GM18868 (cell line): ENCODE results near the gene ASB16.

Source experiments
- ATAC-seq: cut with Tn5 transposase; IDR thresholded peaks from one replicate; pipeline ENCODE4 v1.9.1; 2021; ENCODE audit warnings: mild to moderate bottlenecking, moderate library complexity; ENCODE audit not compliant: unreplicated experiment

Gene ASB16

GRCh38 chr17:44188576-44189403, 18.3 kb downstream of the ASB16 start:
- no peak for ATAC-seq

- ATAC-seq, result no peak
These were observed 20.0 kb downstream of the ASB16 start for GRCh38 chr17:44190481-44190880.

DNA sequence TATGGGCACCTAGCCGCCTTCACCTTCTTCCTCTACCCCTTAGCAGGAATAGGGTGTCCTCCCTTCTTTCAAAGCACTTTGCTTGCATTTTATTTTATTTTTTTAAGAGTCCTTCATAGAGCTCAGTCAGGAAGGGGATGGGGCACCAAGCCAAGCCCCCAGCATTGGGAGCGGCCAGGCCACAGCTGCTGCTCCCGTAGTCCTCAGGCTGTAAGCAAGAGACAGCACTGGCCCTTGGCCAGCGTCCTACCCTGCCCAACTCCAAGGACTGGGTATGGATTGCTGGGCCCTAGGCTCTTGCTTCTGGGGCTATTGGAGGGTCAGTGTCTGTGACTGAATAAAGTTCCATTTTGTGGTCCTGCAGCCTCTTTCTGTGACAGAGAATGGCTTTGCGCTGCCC, 20.9 kb downstream of the ASB16 start:
- no peak for ATAC-seq

DNA sequence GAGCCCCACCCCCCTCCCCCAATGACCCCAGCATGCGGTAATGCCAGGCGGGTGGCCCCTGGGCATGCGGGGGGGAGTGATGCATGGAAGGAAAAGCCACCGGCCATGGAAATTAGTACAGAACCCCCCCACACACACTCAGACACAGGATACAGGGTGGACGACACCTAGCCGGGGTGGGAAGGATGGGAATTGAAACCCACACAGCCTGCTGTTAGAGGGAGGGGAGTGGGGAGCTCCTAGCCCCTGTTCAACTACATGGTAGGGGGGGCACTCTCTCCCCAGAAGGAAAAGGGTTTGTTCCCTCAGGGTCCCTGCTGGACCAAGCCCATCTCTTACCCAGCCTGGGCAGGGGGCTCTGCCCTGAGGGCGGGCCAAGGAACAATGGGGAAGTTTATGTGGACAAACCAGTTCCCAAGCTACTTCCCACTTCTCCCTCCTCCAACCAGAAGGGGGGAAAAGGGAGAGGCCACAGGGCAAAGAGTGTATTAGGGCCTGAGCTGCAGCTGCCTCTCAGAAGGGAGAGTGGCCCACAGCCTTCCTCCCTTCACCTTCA, 21.5 kb downstream of the ASB16 start:
- no peak for ATAC-seq

- ATAC-seq, result no peak
These were observed 22.2 kb downstream of the ASB16 start for GRCh38 chr17:44192750-44193149.

GRCh38 chr17:44193326-44194084, 23.0 kb downstream of the ASB16 start:
- no peak for ATAC-seq

DNA sequence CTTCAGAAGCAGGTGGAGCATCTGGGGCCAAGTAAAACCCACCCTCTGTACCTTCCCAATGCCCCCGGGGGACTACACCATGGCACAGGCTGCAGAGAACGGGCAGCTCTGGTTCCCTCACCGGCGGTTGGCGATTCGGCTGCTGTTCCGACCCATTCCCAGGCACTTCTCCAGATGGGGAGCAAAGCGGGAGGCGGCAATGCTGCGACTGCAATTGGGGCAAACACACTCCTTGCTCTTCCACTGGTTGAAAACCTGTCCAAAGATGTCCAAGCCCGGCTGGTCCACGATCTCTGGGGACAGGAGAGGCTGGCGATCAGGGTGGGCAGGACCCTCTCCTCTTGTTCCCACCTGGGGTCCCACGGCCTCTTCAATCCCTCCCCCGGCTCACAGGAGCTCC, 26.6 kb downstream of the ASB16 start:
- no peak for ATAC-seq

- ATAC-seq, result no peak
These were observed 27.6 kb downstream of the ASB16 start for GRCh38 chr17:44197980-44198720.

GRCh38 chr17:44198721-44199552, 28.4 kb downstream of the ASB16 start:
- ATAC-seq, result peak; percentile 15

DNA sequence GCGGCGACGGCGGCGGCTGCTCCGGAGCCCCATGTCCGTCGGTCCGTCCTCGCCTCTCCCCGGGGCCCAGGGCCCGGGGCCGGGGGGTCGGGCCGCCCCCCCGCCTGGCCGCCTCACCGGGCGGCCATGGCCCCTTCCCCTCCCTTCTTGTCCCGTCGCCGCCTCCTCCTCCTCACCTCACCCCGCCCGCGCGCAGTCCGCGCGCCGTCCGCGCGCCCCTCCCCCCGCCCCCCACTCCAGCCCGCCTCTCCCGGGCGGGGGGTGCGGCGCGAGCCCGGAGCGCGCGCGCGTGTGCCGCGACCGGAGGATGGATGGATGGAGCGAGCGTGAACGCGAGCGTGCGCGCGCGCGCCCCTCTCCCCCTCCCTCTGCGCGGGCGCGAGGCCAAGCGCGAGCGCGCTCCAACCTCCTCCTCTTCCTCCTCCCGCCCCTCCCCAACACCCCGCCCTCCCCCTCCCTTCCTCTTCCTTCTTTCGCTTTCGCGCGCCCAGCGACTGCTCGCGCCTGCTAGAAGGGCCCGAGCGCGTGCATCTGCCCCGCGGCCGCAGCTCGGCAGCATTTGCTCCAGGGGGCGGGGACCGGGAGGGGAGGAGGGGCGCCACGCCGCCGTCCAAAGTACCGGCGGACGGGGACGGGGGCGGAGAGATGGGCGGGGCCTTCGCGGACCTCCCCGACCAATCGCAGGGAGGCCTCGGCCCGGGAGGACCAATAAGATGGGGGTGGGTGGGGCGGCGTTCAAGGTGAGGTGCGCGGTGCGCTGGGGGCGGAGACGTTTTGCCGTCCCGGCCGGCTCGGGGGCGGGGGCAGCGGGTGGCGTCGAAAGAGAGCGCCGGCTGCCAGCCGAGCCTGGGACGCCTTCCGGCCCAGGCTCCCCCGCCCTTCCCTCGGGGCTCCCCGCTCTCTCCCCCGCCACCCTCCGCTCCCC, 29.3 kb downstream of the ASB16 start, which contains the start of gene ATXN7L3:
TSS of gene ATXN7L3 (minus strand) at position 332 of the 925 bp plus-strand sequence. CDS start 1,814 bp downstream, outside the sequence.
- ATAC-seq, result peak; percentile 69

GRCh38 chr17:44200478-44201155, 30.1 kb downstream of the ASB16 start:
- no peak for ATAC-seq

GRCh38 chr17:44202756-44203155, 32.3 kb downstream of the ASB16 start:
- ATAC-seq, result no peak

DNA sequence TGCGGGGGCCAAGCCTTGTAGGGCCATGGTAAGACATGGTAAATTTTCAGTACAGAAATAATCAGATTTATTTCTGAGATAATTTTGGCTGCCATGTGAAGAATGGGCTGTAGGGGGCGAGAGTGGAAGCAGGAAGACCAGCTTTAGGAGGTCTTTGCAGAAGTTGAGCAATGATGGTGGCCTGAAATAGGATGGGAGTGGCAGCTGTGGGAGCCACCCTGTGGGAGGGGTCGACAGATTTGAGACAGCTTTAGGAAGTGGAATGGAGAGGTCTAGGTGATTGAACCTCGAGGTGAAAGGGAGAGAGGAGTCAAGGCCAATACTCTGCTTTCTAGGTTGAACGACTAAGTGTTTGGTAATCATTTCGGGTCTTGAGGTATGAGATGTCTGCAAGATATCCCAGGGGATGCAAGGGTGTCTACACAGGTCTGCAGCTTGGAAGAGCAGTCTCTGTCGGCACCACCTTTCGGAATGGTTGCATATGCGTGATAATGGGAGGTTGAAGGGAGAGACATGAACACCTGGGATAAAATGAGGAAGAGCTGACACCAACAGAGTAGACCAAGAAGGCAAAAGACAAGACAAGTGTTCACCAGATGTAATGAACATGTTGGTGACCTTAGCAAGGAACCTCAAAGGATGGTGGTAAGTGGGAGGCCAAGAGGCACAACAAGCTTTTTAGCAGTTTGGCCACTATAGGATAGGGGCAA, 33.4 kb downstream of the ASB16 start:
- no peak for ATAC-seq

GRCh38 chr17:44204441-44204882, 34.0 kb downstream of the ASB16 start:
- ATAC-seq, result no peak

DNA sequence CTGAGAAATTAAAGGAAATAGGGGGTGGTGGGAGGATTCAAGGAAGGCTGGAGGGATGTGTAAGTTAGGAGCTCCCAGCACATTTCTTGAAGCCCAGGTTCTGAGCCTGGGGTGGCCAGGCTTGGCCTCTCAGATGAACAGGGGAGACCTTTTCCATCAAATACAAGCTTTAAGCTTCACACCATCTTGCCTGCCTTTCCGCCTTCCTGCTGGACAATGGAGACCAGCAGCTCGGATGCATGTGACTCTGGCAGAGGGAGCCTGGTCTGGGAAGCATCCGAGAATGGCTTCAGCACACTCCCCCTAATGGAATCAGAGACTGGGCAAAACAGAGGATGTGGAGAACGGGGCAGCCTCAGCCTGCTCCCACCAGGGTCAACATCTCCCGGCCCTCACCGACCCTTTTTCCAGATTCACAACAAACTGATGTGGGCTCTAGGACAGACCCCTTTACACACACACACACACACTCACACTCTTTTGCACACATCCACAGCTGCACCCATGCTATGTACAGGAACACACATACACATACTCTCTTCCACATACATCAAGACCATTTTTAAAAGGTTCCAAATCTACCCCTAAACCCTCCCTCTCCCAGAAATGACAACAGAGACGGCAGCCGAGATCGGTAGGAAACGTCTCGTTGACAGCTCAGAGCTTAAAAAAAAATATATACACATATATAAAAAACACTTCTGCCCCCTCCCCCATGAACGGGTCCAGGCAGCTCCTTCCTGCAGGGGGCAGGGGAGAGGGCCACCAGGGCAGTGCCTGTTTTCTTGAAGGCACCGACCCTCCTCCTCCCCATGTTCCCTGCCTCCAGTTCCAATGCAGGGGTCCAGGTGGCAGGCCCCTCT, 35.7 kb downstream of the ASB16 start:
- no peak for ATAC-seq

DNA sequence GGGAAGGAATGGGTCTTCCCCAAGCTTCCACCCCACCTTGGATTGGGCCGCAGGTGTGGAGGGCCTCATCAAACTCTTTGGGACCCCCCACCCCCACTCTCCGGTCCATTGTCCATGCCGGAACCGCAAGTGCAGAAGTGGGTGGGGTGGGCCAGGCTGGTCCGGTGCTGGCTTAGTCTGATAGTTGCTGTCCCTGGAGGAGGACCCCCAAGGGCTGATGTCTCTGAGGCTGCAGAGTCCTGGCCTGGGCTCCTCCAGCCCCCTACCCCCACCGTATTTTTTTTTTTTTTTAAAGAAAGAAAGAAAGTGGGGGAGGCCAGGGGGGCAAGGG, 36.3 kb downstream of the ASB16 start:
- no peak for ATAC-seq

DNA sequence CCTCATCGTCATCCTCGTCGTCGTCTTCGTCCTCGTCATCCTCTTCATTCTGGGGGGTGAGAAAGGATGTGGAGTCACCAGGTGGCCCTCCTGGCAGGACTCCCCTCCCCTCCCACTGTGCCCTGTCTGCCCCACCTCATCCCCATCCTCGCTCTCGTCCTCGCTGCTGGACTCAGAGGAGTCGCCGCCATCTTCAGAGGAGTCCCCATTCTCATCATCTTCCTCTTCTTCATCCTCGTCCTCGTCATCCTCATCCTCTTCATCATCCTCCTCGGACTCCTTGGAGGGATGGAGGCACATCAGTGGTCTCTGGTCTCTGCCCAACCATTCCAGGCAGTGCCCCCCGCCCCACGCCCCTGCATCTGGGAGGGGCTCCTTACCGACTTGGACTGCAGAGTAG, 36.8 kb downstream of the ASB16 start:
- ATAC-seq, result no peak
